ENCODE data around the gene ARL5B.

ARL5B gene

GRCh38 chr10:18713077-18713476 is 53.8 kb downstream of the ARL5B start:
- no peak for DNase-seq

GRCh38 chr10:18718991-18719390 is 59.8 kb downstream of the ARL5B start:
- no peak for DNase-seq

- DNase-seq: no peak
Observed at GRCh38 chr10:18719811-18720210, 60.6 kb downstream of the ARL5B start.

- no peak for DNase-seq
Observed at GRCh38 chr10:18721067-18721466, 61.8 kb downstream of the ARL5B start.

GRCh38 chr10:18723801-18724200 is 64.6 kb downstream of the ARL5B start:
- DNase-seq: no peak

Data from NK-92 treated with Interleukin-12 subunit alpha and Interleukin-12 subunit beta, amount 100 ng/mL, for 24 hours (cell line).